BJ (cell line): ENCODE measurements around the gene TMEM240. TPM values are rescaled to one million over a fixed set of nuclear protein-coding genes. Genes with fewer than 3 reads are reported as not detected.

Source experiments
- CTCF ChIA-PET: fragments of 350-600 bp; formaldehyde crosslinking; extraction: SDS; loops from one replicate; lab custom pipeline; 2021; ENCODE audit warnings: antibody characterized with exemption, inconsistent platforms; lab: Yijun Ruan, JAX
- POLR2A ChIA-PET: fragments of 300-600 bp; sonication (Branson Sonifier 250); formaldehyde crosslinking; extraction: SDS; loops from one replicate; lab custom pipeline; 2021; ENCODE audit warnings: antibody characterized with exemption; lab: Charles Lee
- DNase-seq: peaks from one replicate; pipeline ENCODE4 v3.0.0-alpha.2; 2011; ENCODE audit warnings: low read depth
- H3K27me3 ChIP-seq: 2 replicates; pipeline ENCODE4 v1.6.0; 2011; ENCODE audit warnings: low read length; ENCODE audit not compliant: control insufficient read depth, insufficient read depth
- H3K36me3 ChIP-seq: 2 replicates; pipeline ENCODE4 v1.5.1; 2011; ENCODE audit warnings: low read length; ENCODE audit not compliant: control insufficient read depth, insufficient read depth
- H3K4me3 ChIP-seq: 2 replicates; pipeline ENCODE4 v1.5.1; 2011; ENCODE audit warnings: low read depth, mild to moderate bottlenecking, control low read depth, low read length
- CTCF ChIP-seq: IDR thresholded peaks from 2 replicates; pipeline ENCODE4 v1.5.1; 2011; ENCODE audit warnings: low read depth, mild to moderate bottlenecking, control low read depth, inconsistent platforms, low read length, moderate library complexity; ENCODE audit not compliant: insufficient read depth
- polyA plus RNA-seq: library from polyadenylated mRNA; depleted of rRNA; stranded (reverse); fragments of >200 nt; gene quantifications from 2 replicates; pipeline ENCODE4 v1.2.3, GENCODE V29; 2011

Gene TMEM240
- polyA plus RNA-seq, 1 experiment = 8.7 TPM

- no peaks in the 10 kb centered on the region for H3K27me3 ChIP-seq
- POLR2A ChIA-PET = no interaction called here
Observed at GRCh38 chr1:1547011-1547410, 6.6 kb upstream of the TMEM240 start.

DNA sequence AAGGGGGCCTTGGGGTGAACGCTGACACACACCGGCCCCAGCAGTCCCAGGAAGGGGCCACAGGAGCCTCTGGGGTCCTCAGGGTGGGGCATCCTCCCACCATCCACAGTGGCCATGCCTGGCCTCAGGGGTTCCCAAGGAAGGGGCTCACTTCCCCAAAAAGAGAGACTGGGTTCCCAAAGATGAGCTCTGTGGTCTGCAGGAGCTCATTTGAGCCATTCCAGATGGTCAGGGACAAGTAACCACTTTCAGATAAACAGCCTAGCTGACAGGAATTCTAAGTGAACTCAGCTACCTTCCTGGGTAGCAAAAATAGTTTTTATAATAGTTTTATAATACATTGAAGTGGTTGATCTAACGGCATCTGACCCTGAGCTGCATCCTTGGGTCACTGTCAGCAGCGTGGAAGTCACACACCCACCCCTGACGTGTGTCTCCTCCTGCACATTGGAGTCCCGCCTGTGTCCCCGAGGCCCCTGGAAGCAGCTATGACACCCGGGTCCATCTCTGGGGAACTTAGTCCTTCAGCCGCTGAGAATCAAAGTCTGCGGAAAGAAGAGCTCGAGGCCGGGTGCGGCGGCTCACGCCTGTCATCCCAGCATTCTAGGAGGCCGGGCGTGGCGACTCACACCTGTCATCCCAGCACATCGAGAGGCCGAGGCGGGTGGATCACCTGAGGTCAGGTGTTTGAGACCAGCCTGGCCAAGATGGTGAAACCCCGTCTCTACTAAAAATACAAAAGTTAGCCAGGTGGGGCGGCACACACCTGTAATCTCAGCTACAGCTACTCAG is 5.7 kb upstream of the TMEM240 start:
- no peak for DNase-seq
- H3K4me3 ChIP-seq = no peak overlapping the region
- TF ChIP-seq CTCF = no peak
- POLR2A ChIA-PET = no interaction called here
- no peaks in the 10 kb centered on the region for H3K27me3 ChIP-seq
- peaks cover 20% of the 10 kb centered on the region for H3K36me3 ChIP-seq
- CTCF ChIA-PET = no interaction called here

More at GRCh38 chr1:1547011-1547410, 6.6 kb upstream of the TMEM240 start:
- CTCF ChIA-PET = no interaction called here
- H3K36me3 ChIP-seq = peaks cover 14% of the 10 kb centered on the region
- H3K4me3 ChIP-seq = no peak overlapping the region
- TF ChIP-seq CTCF = no peak
- DNase-seq = no peak

DNA sequence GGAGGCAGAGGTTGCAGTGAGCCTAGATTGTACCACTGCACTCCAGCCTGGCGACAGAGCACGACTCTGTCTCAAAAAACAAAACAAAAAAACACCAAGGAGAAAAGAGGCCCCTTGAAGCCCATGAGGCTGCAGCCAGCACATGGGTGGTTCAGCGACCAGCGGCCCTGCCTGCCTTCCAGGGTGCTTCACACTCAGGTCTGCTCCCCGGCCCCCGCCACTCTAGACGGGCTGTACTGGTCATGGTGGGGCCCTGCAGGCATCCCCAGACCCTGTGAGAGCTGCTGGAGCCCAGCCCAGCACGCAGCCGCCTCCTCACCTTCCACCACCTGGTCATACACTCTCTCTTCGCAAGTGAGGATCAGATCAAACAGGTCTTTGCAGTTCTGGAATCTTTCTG is 4.1 kb upstream of the TMEM240 start:
- ChIA-PET POLR2A (no interaction called here), CTCF (no interaction called here)
- H3K36me3 ChIP-seq = peaks cover 21% of the 10 kb centered on the region

GRCh38 chr1:1543706-1544099 is 3.3 kb upstream of the TMEM240 start:
- no peak for TF ChIP-seq CTCF
- CTCF ChIA-PET = no interaction called here
- POLR2A ChIA-PET = no interaction called here
- Histone ChIP-seq H3K27me3 (no peaks in the 10 kb centered on the region), H3K4me3 (no peak overlapping the region), H3K36me3 (peaks cover 22% of the 10 kb centered on the region)
- no peak for DNase-seq

More for the DNA sequence above, 4.1 kb upstream of the TMEM240 start:
- TF ChIP-seq CTCF = no peak
- no peak for DNase-seq
- no peaks in the 10 kb centered on the region for H3K27me3 ChIP-seq
- no peak overlapping the region for H3K4me3 ChIP-seq

DNA sequence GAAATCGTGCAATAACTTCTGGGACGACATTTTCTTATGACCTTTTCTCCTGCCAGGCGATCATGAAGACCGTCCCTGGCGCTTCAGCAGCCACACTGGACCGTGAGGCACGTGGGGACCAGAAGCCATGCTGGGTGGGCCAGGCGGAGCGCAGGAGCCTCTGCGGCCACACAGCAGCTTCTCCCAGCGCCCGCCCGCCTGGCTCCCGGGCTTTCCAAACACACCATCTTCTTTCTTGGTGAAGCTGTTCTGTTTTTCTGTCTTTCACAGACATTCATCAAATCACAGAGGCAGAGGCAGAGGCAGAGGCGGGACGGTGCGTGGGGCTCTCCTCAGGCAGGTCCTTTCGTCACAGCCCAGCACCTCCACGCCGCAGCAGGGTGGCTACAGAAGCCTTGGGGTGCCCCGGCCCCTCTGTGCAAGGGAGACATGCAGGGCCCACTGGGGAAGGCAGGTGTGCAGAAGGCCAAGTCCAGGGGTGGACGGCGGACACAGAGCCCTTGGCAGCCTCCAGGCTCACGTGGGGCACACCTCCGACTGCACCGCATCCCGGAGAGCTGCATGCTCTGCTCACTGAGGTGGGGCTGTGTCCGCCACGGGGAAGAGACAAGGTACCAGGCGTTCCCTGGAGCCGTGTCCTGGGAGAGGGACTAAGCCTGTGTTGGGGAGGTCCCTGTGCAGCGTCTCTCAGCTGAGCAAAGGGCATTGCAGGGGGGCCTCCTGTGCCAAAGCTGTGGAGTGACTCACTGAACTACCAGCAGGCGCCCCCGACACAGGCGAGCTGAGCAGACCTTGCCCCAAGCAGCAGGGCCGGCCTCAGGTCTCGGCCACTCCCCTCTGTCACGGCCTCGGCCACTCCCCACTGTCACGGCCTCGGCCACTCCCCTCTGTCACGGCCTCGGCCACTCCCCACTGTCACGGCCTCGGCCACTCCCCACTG is 2.6 kb upstream of the TMEM240 start:
- no peak for DNase-seq
- peaks cover 24% of the 10 kb centered on the region for H3K36me3 ChIP-seq
- no peaks in the 10 kb centered on the region for H3K27me3 ChIP-seq
- ChIA-PET POLR2A (no interaction called here), CTCF (no interaction called here)
- H3K4me3 ChIP-seq = no peak overlapping the region
- no peak for TF ChIP-seq CTCF
